Stimulated activated CD8-positive, alpha-beta memory T cell treated with anti-CD3 and anti-CD28 coated beads, Interleukin-2, amount 100 ng/mL, for 48 hours (primary cell): Measurements from ENCODE around the gene CYP11A1.
"Not testable (repeated sequence)": the region's sequence is repeated elsewhere in the genome, so short reads cannot be mapped to it uniquely, and the experiment has no call there.

Source experiments
- DNase-seq, 2 donors: peaks; one replicate each; pipeline ENCODE4 v3.0.0-alpha.2; 2020; ENCODE audit warnings: low read depth in 2 of 2

The CYP11A1 gene

DNA sequence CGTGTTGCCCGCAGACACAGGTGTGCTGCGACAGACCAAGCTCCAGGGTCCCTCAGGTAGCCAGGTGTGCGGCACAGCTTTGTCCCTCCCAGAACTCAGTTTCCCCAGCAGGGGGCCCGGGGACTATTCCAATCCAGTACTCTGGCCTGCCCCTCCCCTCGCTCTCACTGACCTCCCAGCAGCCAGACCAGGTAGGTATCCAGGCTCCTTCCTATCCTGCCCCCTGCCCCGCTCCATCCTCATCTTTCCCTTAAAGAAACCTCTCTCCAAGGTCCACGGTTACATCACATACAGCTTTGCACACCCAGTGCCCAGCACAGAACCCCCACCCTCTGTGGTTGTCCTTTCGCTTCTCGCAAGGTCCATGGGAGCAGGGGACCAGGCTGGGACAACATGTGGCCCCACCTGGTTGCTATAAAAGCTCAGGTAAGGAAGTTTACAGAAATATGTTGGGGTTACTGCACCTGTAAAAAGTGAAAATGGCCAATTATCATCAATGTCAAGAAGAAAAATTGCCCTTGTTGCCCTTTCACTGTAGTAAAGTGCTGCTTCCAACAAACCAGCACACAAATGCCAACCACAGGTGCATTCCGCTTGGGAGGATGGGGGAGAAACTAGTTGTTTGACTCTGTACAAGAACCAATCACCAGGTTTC, 7.3 kb upstream of the CYP11A1 start:
- no peak for DNase-seq

DNA sequence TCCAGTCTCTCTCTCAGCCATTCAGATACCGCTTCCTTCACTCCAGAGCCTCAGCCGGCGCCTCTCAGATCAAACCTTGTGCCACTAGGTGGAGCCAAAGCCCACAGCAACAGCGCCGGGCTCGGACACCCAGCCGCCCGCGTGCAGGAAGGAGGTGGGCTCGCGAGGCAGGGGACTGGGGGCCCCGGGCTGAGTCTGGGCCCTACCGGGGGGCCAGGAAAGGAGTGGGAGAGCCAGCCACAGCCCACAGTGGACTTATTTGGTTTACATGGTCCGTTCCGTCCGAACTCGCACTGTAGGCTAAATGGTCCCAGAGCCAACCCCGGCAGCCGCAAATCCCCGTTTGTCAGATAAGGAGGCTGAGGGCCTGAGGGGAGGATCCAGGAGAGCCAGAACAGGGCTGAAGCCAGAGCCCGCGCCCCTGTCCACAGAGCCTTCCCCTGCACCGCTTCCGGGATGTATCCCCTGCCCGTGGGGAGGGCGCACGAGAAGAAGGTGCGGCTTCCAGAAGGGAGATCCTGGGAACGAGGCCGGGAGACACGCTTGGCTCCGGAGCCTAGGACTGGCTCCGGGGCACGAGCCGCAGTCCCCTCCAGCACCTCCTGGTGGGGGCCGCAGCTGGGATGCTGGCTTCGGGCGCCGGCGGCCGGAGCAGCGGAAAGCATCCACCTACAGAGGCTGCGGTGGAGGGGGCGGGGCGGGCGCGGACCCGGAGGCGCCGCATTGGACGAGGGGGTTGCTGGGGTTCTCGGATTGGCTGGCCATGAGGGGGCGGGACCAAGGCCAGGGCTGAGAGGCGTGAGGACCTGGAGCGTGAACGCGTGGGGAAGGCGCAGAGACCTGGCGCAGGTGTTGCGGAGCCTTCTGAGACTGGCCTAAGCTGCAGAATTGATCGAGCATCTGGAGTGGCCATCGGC, 6.5 kb upstream of the CYP11A1 start:
- DNase-seq = peak; percentile 94

GRCh38 chr15:74373056-74373650, 5.7 kb upstream of the CYP11A1 start:
- no peak for DNase-seq

DNA sequence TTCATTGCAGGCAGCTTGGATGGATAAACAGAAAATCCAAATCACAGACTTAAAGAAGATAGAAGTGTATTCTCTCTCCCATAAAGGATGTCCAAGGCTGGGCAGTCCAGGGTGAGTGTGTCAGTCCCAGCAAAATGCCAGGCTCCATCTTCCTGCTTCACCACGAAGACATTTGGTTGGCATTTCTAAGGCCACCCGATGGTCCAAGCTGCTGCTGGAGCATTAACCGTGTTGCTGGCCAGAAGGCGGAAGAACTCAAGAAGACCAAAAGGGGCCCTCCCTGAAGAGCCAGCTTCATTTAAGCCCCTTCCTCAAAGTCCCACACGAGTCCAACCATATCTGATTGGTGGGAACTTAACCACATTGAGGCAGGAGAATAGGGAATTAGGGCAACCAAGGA, 3.0 kb upstream of the CYP11A1 start:
- no peak for DNase-seq

DNA sequence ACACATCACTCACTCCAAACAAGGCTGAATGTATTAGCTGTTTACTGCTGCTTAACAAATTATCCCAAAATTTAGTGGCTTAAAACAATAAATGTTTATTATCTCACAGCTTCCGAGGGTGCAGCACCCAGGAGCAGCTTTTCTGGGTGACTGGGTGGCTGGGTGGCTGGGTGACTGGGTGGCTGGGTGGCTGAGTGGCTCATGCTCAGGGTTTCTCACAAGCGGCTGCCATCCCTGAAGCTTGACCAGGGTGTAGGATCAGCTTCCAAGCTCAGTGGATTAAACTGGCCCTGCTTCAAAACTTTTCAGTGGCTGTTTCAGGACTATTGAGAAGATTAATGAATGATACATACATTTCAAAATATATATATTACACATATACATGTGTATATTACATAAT, 2.3 kb upstream of the CYP11A1 start:
- DNase-seq = no peak

DNA sequence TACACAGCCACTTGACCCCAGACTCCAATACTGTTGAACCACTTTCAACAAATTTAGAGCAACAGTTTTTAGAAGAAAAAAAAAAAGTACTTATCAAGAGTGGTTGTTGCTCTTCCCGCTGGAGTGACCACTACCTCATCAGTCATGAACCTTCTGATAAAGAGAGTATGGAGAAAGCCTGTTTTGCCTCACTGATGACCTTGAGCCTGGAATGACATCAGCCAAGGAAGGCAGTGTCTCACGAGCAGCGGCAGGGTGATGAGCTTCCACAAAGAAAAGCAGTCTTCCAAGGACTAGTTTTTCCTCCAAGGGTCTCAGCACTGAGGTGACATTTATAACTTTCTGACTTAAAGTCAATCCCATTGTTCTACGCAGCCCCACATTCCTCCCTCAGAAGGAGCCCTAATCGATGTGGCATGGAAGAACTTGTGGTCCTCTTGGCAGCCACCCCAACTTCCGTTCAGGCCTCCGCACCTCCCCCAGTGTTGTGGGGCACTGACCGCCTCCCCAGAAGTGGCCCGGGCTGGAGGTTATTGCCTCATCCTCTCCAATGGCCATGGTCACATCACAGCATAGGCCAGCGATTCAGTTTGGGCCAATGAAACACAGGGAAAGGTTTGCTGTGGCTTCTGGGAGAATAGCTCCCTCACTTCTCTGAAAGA, 1.8 kb upstream of the CYP11A1 start:
- no peak for DNase-seq

- no peak for DNase-seq
These were observed 675 bp upstream of the CYP11A1 start for GRCh38 chr15:74368121-74368520.

- no peak for DNase-seq
These were observed 1.6 kb downstream of the CYP11A1 start for GRCh38 chr15:74365598-74366445.

- DNase-seq = no peak
These were observed 2.4 kb downstream of the CYP11A1 start for GRCh38 chr15:74364936-74365597.

- DNase-seq = no peak
These were observed 5.0 kb downstream of the CYP11A1 start for GRCh38 chr15:74362482-74362881.

DNA sequence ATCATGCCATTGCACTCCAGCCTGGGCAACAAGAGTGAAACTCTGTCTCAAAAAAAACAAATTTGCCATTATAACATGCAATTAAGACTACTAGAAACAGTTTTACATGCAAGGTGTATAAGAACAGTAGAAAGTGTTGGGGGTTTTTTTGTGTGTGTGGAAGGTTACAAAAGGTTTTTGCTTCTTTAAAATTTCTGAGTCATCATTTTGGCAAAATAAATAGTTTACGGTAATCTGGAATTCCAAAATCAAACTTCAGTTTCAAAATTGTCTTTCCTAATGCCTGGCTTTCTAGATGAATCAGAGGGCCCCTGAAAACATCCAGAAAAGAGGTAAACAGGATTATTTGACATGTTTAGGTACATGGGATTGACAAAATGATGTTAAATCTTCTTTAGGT, 6.6 kb downstream of the CYP11A1 start:
- not testable (repeated sequence) for DNase-seq

- not testable (repeated sequence) for DNase-seq
These were observed 8.1 kb downstream of the CYP11A1 start for GRCh38 chr15:74359376-74359775.

DNA sequence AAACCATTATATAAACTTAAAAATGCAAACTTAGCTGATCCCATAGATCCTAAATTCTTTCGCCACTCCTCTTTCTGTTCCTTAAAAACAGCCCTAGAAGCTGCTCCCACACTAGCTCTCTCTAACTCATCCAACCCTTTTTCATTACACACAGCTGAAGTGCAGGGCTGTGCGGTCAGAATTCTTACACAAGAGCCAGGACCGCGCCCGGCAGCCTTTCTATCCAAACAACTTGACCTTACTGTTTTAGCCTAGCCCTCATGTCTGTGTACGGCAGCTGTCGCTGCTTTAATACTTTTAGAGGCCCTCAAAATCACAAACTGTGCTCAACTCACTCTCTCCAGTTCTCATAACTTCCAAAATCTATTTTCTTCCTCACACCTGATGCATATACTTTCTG, 9.9 kb downstream of the CYP11A1 start:
- DNase-seq = not testable (repeated sequence)

GRCh38 chr15:74356050-74356449, 11.4 kb downstream of the CYP11A1 start:
- not testable (repeated sequence) for DNase-seq

- not testable (repeated sequence) for DNase-seq
These were observed 13.5 kb downstream of the CYP11A1 start for GRCh38 chr15:74353992-74354391.

- no peak for DNase-seq
These were observed 15.0 kb downstream of the CYP11A1 start for GRCh38 chr15:74352393-74352910.

DNA sequence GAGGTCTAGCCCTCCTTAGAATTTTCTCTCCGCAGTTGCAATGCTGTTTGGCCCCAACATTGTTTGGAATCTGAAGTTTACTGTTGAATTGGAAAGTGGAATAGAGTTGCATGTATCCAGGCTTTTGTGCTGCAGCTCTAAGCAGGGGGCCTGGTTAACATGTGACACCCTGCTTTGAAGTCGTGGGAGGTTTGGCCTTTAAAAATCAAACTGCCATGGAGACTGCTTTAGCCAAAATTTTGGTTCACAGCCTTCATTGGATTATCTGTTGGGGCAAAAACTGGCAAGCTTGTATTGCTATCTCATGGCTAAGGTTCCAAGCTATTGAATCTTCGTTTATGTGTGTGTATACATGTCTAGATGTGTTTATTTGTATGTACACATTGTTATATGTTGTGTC, 15.8 kb downstream of the CYP11A1 start:
- no peak for DNase-seq

DNA sequence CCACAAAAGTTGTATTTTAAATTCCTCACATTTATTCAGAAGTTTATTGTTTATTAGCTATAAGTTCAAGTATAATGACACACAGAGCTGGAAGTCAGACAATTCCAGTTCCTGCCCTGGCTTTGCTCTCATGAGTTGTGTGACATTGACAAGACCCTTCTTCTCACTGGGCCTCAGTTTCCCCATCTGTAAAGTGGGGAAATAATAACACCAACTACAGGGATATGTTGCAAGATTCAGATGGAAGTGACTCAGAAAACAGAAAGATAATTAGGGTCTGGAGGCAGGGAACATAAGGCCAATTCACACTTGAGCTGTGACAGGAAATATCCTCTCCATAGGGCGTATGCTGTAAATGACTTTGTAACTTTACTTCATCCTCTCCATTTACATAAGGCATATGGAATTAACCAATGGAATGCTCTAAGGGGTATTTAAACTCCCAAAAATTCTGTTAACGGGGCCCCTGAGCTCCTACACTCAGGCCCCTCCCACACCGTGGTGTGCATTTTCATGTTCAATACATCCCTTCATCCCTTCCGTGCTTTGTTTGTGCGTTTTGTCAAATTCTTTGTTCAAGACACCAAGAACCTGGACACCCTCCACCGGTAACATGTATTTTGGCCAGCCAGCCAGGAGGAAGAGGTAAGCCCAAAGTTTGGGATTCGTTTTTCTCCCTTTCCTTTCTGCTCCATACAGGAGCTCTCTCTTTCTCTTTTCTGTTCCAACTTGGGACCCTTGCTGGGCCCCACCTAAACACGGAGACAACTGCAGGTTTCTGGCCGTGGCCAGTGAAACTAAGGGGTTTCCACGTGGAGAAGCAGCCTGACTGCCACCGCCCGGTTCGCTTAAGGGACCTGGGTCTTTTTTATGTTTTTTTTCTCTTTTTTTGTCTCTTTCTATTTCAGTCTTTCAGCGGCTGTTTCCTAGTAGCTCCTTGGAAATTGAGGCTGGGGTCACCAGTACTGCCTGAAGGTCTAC, 16.9 kb downstream of the CYP11A1 start:
- DNase-seq = no peak

DNA sequence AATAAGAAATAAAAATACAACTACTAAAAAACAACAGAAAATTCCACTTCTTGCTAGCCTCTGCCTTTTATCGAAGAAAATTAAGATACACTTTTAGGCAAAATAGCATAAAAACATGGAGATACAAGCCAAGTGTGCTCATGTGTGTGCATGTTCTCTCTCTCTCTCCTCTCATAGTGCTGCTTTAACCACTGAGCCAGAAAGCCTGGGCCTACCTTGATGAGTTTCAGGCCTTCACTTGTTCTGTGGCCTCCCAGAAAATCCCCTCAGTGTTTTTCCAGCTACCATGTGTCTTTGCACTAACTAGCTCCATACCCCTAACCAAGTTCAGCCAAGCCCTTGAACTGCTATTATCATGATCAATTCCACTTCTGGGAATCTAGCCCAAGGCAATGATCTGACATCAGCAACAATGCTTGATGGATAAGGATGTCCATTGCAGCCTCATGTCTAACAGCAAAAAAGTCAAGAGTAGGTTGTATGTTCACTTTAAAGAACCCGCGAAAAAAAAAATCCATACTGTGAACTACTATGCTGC, 18.1 kb downstream of the CYP11A1 start:
- DNase-seq = no peak
